SKM-1 (cell line): ENCODE results near the gene OR4M2.
"Not testable (repeated sequence)": the region's sequence is repeated elsewhere in the genome, so short reads cannot be mapped to it uniquely, and the experiment has no call there.

Experiments
- DNase-seq: peaks from one replicate; lab custom pipeline; 2025; ENCODE audit not compliant: unreplicated experiment; lab: John Stamatoyannopoulos, UW

The OR4M2 gene

DNA sequence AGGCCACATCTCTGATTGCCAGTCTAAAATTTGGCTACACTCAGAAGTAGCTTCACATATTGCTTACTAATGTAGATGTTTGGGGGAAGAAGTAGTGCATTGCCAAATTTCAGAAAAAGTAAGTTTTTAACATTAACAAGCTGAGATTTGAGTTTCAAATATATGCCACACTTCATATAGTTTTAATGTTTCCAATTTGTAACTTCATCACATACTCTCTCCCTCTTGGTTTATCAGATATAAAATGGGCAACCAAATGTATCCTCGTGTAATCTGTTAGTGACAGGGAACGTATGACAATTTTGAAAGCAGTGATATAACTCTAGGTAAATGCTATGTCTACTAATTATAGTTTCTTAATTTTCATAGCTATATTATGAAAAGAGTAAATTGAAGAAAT is at the start of gene OR4M2:
OR4M2 (plus strand) TSS at position 301 of the 400 bp plus-strand sequence; CDS start at position 399, 98 bp downstream.
- DNase-seq = not testable (repeated sequence)

DNA sequence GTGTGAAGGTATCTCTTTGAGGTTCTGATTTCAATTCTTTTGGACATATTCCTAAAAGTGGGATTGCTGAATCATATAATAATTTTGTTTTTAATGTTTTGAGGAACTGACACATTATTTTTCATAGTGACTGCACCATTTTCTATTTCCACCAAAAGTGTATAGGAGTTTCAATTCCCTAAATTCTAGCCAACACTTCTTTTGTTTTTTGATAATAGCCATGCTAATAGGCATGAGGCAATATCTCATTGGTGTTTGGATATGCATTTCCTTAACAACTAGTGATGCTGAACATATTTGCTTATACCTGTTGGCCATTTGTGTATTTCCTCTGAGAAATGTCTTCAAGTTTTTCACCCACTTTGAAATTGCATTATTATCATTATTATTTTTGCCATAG is 11.1 kb upstream of the OR4M2 start:
- not testable (repeated sequence) for DNase-seq

DNA sequence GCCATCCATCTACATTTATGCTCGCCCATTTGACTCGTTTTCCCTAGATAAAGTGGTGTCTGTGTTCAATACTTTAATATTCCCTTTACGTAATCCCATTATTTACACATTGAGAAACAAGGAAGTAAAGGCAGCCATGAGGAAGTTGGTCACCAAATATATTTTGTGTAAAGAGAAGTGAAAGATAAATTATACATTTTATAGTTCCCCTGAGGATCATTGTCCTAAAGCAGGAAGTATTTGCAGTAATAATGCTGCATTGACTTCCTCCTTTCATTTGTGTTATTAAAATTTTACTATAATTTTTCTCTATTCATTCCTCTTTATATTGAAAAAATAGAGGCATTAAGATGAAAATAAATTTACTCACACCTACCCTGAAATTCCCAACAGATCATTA is 1.1 kb downstream of the OR4M2 start:
- not testable (repeated sequence) for DNase-seq

- not testable (repeated sequence) for DNase-seq
These were observed 18.4 kb downstream of the OR4M2 start for GRCh38 chr15:22098616-22099253.

GRCh38 chr15:22099289-22099891 is 19.1 kb downstream of the OR4M2 start:
- not testable (repeated sequence) for DNase-seq

DNA sequence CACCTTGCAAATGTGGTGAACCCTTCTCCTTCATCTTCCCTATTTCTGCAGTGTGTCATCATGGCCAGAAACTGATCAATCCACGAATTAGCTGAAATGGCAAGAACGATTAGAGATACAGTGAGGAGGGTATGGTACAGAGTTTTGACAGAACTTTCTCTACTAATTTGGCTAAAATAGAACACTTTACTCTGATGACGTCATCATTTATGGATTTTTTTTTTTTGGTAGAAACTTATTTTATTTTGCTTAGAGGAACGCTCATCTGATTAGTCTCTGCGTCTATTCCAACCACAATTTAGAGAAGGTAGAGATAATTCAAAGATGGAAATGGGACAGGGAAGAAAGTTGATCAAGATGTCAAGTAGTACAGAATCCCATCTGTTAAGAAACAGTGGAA is 41.7 kb downstream of the OR4M2 start:
- not testable (repeated sequence) for DNase-seq
